Gastroesophageal sphincter (tissue), 3 donors: ENCODE results near the gene PTDSS2.

Experiments
- POLR2A ChIP-seq, 2 donors: fragments of 450-650 bp; IDR thresholded peaks; one replicate each; pipeline ENCODE4 v1.6.1; 2017; ENCODE audit warnings: antibody characterized with exemption in 2 of 2, mild to moderate bottlenecking in 2 of 2, moderate library complexity in 1 of 2
- POLR2AphosphoS5 ChIP-seq: sonication (generic); formaldehyde crosslinking; IDR thresholded peaks from one replicate; pipeline ENCODE4 v1.6.1; 2017; ENCODE audit warnings: antibody characterized with exemption
- TF ChIP-seq, protein P1 (sequence below), 4 experiments: fragments of 200-600 bp in 2 of 4; fragments of 450-650 bp in 2 of 4; sonication (generic) in 1 of 4; IDR thresholded peaks; one replicate each; pipeline ENCODE4 v1.5.1; 2017 to 2019; ENCODE audit warnings: antibody characterized with exemption in 4 of 4, mild to moderate bottlenecking in 2 of 4, moderate library complexity in 2 of 4

- TF ChIP-seq, protein P1, sequence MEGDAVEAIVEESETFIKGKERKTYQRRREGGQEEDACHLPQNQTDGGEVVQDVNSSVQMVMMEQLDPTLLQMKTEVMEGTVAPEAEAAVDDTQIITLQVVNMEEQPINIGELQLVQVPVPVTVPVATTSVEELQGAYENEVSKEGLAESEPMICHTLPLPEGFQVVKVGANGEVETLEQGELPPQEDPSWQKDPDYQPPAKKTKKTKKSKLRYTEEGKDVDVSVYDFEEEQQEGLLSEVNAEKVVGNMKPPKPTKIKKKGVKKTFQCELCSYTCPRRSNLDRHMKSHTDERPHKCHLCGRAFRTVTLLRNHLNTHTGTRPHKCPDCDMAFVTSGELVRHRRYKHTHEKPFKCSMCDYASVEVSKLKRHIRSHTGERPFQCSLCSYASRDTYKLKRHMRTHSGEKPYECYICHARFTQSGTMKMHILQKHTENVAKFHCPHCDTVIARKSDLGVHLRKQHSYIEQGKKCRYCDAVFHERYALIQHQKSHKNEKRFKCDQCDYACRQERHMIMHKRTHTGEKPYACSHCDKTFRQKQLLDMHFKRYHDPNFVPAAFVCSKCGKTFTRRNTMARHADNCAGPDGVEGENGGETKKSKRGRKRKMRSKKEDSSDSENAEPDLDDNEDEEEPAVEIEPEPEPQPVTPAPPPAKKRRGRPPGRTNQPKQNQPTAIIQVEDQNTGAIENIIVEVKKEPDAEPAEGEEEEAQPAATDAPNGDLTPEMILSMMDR (IDR thresholded peaks at IDR 0.05) = peak in 3 of 4 experiments; percentile 100
- TF ChIP-seq POLR2A (IDR thresholded peaks at IDR 0.05) (peak; percentile 26 to 46), POLR2AphosphoS5 (peak; percentile 78)
These were observed 68.6 kb downstream of the PTDSS2 start for GRCh38 chr11:518463-519202.
